Stimulated activated CD8-positive, alpha-beta memory T cell treated with anti-CD3 and anti-CD28 coated beads, Interleukin-4, amount 100 ng/mL, for 48 hours (primary cell): ENCODE data around the gene GPATCH2.

Source experiments
- DNase-seq: peaks from one replicate; pipeline ENCODE4 v3.0.0-alpha.2; 2020

The GPATCH2 gene

GRCh38 chr1:217574265-217574949, 56.5 kb downstream of the GPATCH2 start:
- DNase-seq: no peak

- DNase-seq: no peak
These were observed 61.9 kb downstream of the GPATCH2 start for GRCh38 chr1:217569021-217569420.

- DNase-seq: no peak
These were observed 62.7 kb downstream of the GPATCH2 start for GRCh38 chr1:217568200-217568599.

GRCh38 chr1:217564833-217565232, 66.1 kb downstream of the GPATCH2 start:
- DNase-seq: no peak

GRCh38 chr1:217564207-217564606, 66.7 kb downstream of the GPATCH2 start:
- no peak for DNase-seq

- no peak for DNase-seq
These were observed 67.7 kb downstream of the GPATCH2 start for GRCh38 chr1:217563179-217563578.

- DNase-seq: no peak
These were observed 68.5 kb downstream of the GPATCH2 start for GRCh38 chr1:217562229-217562878.

- DNase-seq: no peak
These were observed 69.4 kb downstream of the GPATCH2 start for GRCh38 chr1:217561446-217561845.

- DNase-seq: no peak
These were observed 76.0 kb downstream of the GPATCH2 start for GRCh38 chr1:217554849-217555248.

- DNase-seq: no peak
These were observed 76.9 kb downstream of the GPATCH2 start for GRCh38 chr1:217553949-217554509.

- no peak for DNase-seq
These were observed 78.4 kb downstream of the GPATCH2 start for GRCh38 chr1:217552339-217552951.

GRCh38 chr1:217542837-217543236, 88.1 kb downstream of the GPATCH2 start:
- no peak for DNase-seq

- DNase-seq: no peak
These were observed 88.6 kb downstream of the GPATCH2 start for GRCh38 chr1:217542136-217542777.

GRCh38 chr1:217540321-217540720, 90.6 kb downstream of the GPATCH2 start:
- no peak for DNase-seq

GRCh38 chr1:217539510-217539909, 91.4 kb downstream of the GPATCH2 start:
- DNase-seq: no peak

GRCh38 chr1:217535601-217536377, 95.1 kb downstream of the GPATCH2 start:
- DNase-seq: no peak

- no peak for DNase-seq
These were observed 96.3 kb downstream of the GPATCH2 start for GRCh38 chr1:217534566-217534965.

GRCh38 chr1:217528271-217528670, 102.6 kb downstream of the GPATCH2 start:
- DNase-seq: no peak

- no peak for DNase-seq
These were observed 103.7 kb downstream of the GPATCH2 start for GRCh38 chr1:217527151-217527550.

- no peak for DNase-seq
These were observed 104.3 kb downstream of the GPATCH2 start for GRCh38 chr1:217526636-217527035.

GRCh38 chr1:217525773-217526490, 105.0 kb downstream of the GPATCH2 start:
- no peak for DNase-seq
